Adrenal gland (tissue), 12 donors: ENCODE results near the gene LRRC28. TPM values are rescaled to one million over a fixed set of nuclear protein-coding genes. Genes with fewer than 3 reads are reported as not detected.

ENCODE experiments used
- DNase-seq, 7 donors: peaks; one replicate each; pipeline ENCODE4 v3.0.0-alpha.2; 2019 to 2020
- H3K27ac ChIP-seq, 5 donors: fragments of 200-600 bp; sonication (generic) in 4 of 5; 1 replicate in 3 of 5; 2 replicates in 2 of 5; pipeline versions ENCODE4 v1.5.1 to v1.8.0; 2016 to 2020; ENCODE audit warnings: mild to moderate bottlenecking in 1 of 5
- H3K27me3 ChIP-seq: fragments of 200-600 bp; 2 replicates; pipeline ENCODE4 v1.8.0; 2021
- H3K36me3 ChIP-seq, 2 donors: fragments of 200-600 bp; replicated peaks in 1 of 2; 1 replicate in 1 of 2; 2 replicates in 1 of 2; pipeline versions ENCODE4 v1.5.1 to v1.8.0; 2018 to 2022
- H3K4me1 ChIP-seq, 2 donors: fragments of 200-600 bp; replicated peaks in 1 of 2; 1 replicate in 1 of 2; 2 replicates in 1 of 2; pipeline versions ENCODE4 v1.5.1 to v1.8.0; 2018 to 2021
- H3K4me3 ChIP-seq, 4 donors: fragments of 200-600 bp; sonication (generic) in 3 of 4; one replicate each; pipeline ENCODE4 v1.5.1; 2016 to 2018
- H3K9me3 ChIP-seq, 3 donors: fragments of 200-600 bp; sonication (generic) in 1 of 3; replicated peaks in 1 of 3; 1 replicate in 2 of 3; 2 replicates in 1 of 3; pipeline versions ENCODE4 v1.5.1 to v1.8.0; 2016 to 2021
- POLR2A ChIP-seq, 2 donors: fragments of 450-650 bp; IDR thresholded peaks; one replicate each; pipeline ENCODE4 v1.6.1; 2017; ENCODE audit warnings: antibody characterized with exemption in 2 of 2, mild to moderate bottlenecking in 2 of 2, moderate library complexity in 1 of 2
- WGBS, 4 donors: extraction: QIAGEN DNeasy Blood & Tissue Kit in 2 of 4; methylation state at CpG; one replicate each; pipeline versions ENCODE4 v1.1.5 to v1.1.7; 2013 to 2017; 5-methylcytosine and 5-hydroxymethylcytosine counted together
- intact Hi-C, 2 donors: fragments of 100-400 bp; cut with DNase I; formaldehyde crosslinking; loops; one replicate each; pipeline versions ENCODE4 v1.14.1 to v1.15.0; 2022 to 2023
- polyA plus RNA-seq, 3 donors: library from polyadenylated mRNA; stranded (reverse); fragments of 200-250 nt in 2 of 3; fragments of 350-450 nt in 1 of 3; fragmentation: Illumina TruSeq in 1 of 3; extraction: RNeasy Lipid Tissue Mini Kit (QIAGEN cat#74804) in 1 of 3; gene quantifications; one replicate each; pipeline ENCODE4 v1.2.3, GENCODE V29; 2013 to 2014
- total RNA-seq, 9 donors: library from RNA; depleted of rRNA in 4 of 9; stranded (reverse); fragments of >200 nt in 4 of 9; fragments of 120-200 nt in 1 of 9; fragmentation: NEBNext Ultra II Directional in 1 of 9; extraction: Animal tissue kit (Norgen Biotek cat#: 25700) in 1 of 9; gene quantifications; one replicate each; pipeline versions ENCODE4 v1.1.0 to v1.2.4, GENCODE V29; 2013 to 2023
- TF ChIP-seq, protein P1 (sequence below), 6 experiments: fragments of 450-650 bp in 4 of 6; fragments of 200-600 bp in 2 of 6; sonication (generic) in 1 of 6; IDR thresholded peaks; 1 replicate in 5 of 6; 2 replicates in 1 of 6; pipeline versions ENCODE4 v1.5.1 to v1.8.0; 2016 to 2021; ENCODE audit warnings: antibody characterized with exemption in 6 of 6, mild to moderate bottlenecking in 2 of 6, moderate library complexity in 1 of 6
- donor health status: healthy with polysubstance abuse.
- donor health status: Bipolar disorder and iron deficiency.
- donor health status: DM: yes; HTN: yes; CAD: no.
- donor health status: DM: no; HTN: no; CAD: no.
- donor health status: DM: no; HTN: no; CAD: no.
- donor health status: DM: yes; HTN: yes; CAD: no.

LRRC28 gene
- total and polyA plus RNA-seq, 12 donors = 4.4 to 49.8 (median 22.0) TPM

GRCh38 chr15:99249270-99249841 lies 1.9 kb upstream of the LRRC28 start, which contains the start of gene TTC23:
TTC23 (minus strand) TSS chr15:99249581; CDS start chr15:99228712, 20,869 bp downstream.
- peak in 1 of 2 donors; percentile 79 for TF ChIP-seq POLR2A (IDR thresholded peaks at IDR 0.05)
- TF ChIP-seq, protein P1, sequence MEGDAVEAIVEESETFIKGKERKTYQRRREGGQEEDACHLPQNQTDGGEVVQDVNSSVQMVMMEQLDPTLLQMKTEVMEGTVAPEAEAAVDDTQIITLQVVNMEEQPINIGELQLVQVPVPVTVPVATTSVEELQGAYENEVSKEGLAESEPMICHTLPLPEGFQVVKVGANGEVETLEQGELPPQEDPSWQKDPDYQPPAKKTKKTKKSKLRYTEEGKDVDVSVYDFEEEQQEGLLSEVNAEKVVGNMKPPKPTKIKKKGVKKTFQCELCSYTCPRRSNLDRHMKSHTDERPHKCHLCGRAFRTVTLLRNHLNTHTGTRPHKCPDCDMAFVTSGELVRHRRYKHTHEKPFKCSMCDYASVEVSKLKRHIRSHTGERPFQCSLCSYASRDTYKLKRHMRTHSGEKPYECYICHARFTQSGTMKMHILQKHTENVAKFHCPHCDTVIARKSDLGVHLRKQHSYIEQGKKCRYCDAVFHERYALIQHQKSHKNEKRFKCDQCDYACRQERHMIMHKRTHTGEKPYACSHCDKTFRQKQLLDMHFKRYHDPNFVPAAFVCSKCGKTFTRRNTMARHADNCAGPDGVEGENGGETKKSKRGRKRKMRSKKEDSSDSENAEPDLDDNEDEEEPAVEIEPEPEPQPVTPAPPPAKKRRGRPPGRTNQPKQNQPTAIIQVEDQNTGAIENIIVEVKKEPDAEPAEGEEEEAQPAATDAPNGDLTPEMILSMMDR (IDR thresholded peaks at IDR 0.05) = no peak
- intact Hi-C loops = no loop called here
- WGBS, 4 donors = 3 to 6% (median 4%) methylated on average over 14 of the region's 14 CpGs
- H3K9me3 ChIP-seq = no peaks in the 10 kb centered on the region
- H3K4me3 ChIP-seq = peak within 1 kb of the TSS; percentile 13 to 79 (median 66)
- H3K27ac ChIP-seq = peak within 1 kb of the TSS; percentile 92 to 96 (median 93)
- no peaks in the 10 kb centered on the region for H3K36me3 ChIP-seq
- peaks cover 17 to 47% of the 10 kb centered on the region in 2 donors for H3K4me1 ChIP-seq
- H3K27me3 ChIP-seq = no peaks in the 10 kb centered on the region
- peak; percentile 46 to 76 (median 59) for DNase-seq

DNA sequence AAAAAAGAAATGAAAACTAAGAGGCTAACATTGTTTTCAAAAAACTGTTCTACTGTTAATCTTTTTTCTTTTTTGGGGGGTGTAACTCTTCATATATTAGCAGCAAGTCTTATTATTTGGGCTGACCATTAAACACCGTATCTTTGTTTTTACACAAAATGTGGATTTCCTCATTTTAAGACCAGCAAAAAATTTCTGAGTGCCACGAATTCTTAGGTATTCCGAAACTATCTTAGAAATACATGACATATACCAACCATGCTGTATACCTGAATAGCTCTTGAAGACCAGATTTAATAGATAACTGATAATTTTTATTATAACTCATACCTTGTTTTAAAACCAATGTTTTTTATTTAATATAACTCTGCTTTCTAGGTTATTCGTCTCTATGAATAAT lies 1.3 kb upstream of the LRRC28 start:
- Histone ChIP-seq H3K9me3 (no peaks in the 10 kb centered on the region), H3K36me3 (no peaks in the 10 kb centered on the region), H3K27ac (peak overlapping the region; percentile 92 to 96 (median 93)), H3K27me3 (no peaks in the 10 kb centered on the region), H3K4me1 (peaks cover 17 to 49% of the 10 kb centered on the region in 2 donors), H3K4me3 (peak overlapping the region in 1 of 4 donors; percentile 68)
- TF ChIP-seq POLR2A (IDR thresholded peaks at IDR 0.05) = no peak
- TF ChIP-seq, protein P1 (IDR thresholded peaks at IDR 0.05) = no peak
- WGBS, 4 donors = 20 to 26% (median 23%) methylated on average over 4 of the region's 4 CpGs
- no peak for DNase-seq
- intact Hi-C loops = no loop called here

DNA sequence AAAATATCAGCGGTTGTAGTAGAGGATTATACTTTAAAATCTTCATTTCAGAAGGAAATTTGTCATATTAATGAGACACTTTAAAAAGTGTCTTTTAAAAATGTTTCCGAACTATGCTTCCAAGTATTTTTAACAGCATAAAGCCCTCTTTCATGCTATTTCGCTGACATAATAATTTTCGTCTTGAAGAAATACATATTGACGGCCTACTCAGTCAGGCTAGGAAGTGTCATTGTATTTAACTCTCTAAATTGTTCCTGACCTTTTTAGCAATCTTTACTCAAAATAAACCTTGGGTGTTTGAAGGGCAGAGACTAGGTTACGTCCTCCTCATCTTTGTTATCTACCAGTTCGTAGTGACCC lies 806 bp upstream of the LRRC28 start:
- TF ChIP-seq, protein P1 (IDR thresholded peaks at IDR 0.05) = no peak
- TF ChIP-seq POLR2A (IDR thresholded peaks at IDR 0.05) = no peak
- intact Hi-C loops = no loop called here
- peaks cover 17 to 49% of the 10 kb centered on the region in 2 donors for H3K4me1 ChIP-seq
- H3K36me3 ChIP-seq = no peaks in the 10 kb centered on the region
- H3K9me3 ChIP-seq = no peaks in the 10 kb centered on the region
- 9 to 20% (median 15%) methylated on average over 7 of the region's 7 CpGs for WGBS, 4 donors
- H3K27me3 ChIP-seq = no peaks in the 10 kb centered on the region
- H3K4me3 ChIP-seq = peak overlapping the region; percentile 9 to 68 (median 54)
- peak overlapping the region; percentile 83 to 96 (median 93) for H3K27ac ChIP-seq
- no peak for DNase-seq

DNA sequence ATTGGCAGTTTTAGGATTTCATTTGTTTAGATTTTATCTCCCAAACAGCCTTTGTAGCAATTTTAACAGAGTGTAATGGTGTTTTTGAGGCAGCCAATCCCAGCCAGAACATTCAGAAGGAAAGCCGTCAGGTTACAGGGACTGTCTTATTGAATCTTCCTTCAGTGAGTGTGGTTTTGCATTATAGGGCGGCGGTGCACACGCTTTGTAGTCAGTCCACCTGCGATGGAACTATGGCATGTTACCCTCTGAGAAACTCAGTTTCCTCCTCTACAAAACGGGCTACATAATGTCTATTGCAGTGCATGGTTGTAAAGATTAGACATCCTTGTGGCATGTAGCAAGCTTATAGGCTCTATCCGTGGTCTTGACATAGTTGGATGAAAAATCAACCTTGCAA lies 1.0 kb downstream of the LRRC28 start:
- H3K27me3 ChIP-seq = no peaks in the 10 kb centered on the region
- TF ChIP-seq, protein P1 (IDR thresholded peaks at IDR 0.05) = no peak
- TF ChIP-seq POLR2A (IDR thresholded peaks at IDR 0.05) = no peak
- no peak overlapping the region for H3K27ac ChIP-seq
- peaks cover 0 to 6% of the 10 kb centered on the region in 2 donors for H3K36me3 ChIP-seq
- peaks cover 17 to 49% of the 10 kb centered on the region in 2 donors for H3K4me1 ChIP-seq
- intact Hi-C loops = no loop called here
- DNase-seq = no peak
- H3K9me3 ChIP-seq = no peaks in the 10 kb centered on the region
- 75 to 84% (median 78%) methylated on average over 7 of the region's 7 CpGs for WGBS, 4 donors
- peak overlapping the region in 1 of 4 donors; percentile 68 for H3K4me3 ChIP-seq
